Lower lobe of right lung (tissue), 2 donors: ENCODE measurements around the gene SLC25A42. TPM values are rescaled to one million over a fixed set of nuclear protein-coding genes. Genes with fewer than 3 reads are reported as not detected.

Experiments used
- ATAC-seq, 2 donors: fragments of 200-7000 bp; cut with Tn5 transposase; one replicate each; pipeline ENCODE4 v1.9.1; 2020 to 2022; ENCODE audit warnings: mild to moderate bottlenecking in 2 of 2, moderate library complexity in 2 of 2
- DNase-seq: peaks from one replicate; pipeline ENCODE4 v3.0.0-alpha.2; 2020
- H3K27ac ChIP-seq: fragments of 200-600 bp; one replicate; pipeline ENCODE4 v1.8.0; 2022
- H3K27me3 ChIP-seq: fragments of 200-600 bp; one replicate; pipeline ENCODE4 v1.8.0; 2022; ENCODE audit warnings: low read depth
- H3K36me3 ChIP-seq: fragments of 200-600 bp; one replicate; pipeline ENCODE4 v1.8.0; 2022; ENCODE audit warnings: mild to moderate bottlenecking
- H3K4me1 ChIP-seq: fragments of 200-600 bp; one replicate; pipeline ENCODE4 v1.8.0; 2022
- H3K4me3 ChIP-seq: fragments of 200-600 bp; one replicate; pipeline ENCODE4 v1.8.0; 2022; ENCODE audit warnings: mild to moderate bottlenecking
- H3K9me3 ChIP-seq: fragments of 200-600 bp; one replicate; pipeline ENCODE4 v1.8.0; 2022
- CTCF ChIP-seq: fragments of 200-600 bp; IDR thresholded peaks from one replicate; pipeline ENCODE4 v1.8.0; 2022; ENCODE audit warnings: antibody characterized with exemption, mild to moderate bottlenecking
- intact Hi-C: fragments of 100-400 bp; cut with DNase I; formaldehyde crosslinking; loops from one replicate; pipeline ENCODE4 v1.11.0; 2022
- total RNA-seq: library from RNA; stranded (reverse); fragmentation: NEBNext Ultra II Directional; extraction: Animal tissue kit (Norgen Biotek cat#: 25700); gene quantifications from one replicate; pipeline ENCODE4 v1.2.1, GENCODE V29; 2021
- donor health status: DM: no; HTN: yes; CAD: no; lungs with severe emphysema.

The SLC25A42 gene
- total RNA-seq, 1 donor from 2014 or later, result 16.3 TPM

DNA sequence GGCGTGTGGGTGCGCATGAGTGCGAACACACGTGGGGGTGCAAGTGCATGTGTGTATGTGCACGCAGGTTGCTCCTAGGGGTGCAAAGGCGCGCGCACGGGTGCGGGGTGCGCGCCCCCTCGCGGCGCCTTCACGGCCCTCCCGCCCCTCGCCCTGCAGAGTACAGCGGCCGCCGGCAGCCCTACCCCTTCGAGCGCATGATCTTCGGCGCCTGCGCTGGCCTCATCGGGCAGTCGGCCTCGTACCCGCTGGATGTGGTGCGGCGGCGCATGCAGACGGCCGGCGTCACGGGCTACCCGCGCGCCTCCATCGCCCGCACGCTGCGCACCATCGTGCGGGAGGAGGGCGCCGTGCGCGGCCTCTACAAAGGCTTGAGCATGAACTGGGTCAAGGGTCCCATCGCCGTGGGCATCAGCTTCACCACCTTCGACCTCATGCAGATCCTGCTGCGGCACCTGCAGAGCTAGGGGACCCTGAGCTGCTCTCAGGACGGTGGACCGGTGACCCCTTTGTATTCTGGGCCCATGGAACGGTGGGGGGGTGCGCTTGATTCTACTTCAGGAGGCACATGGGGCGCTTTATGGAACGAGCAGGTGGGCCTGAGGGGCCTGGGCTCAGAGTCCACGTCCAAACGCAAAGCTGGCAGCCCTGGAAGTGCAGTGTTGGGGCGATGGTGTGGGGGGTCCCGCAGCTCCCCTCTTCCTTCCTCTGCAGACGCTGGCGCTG lies 46.8 kb downstream of the SLC25A42 start:
- peak; percentile 22 for TF ChIP-seq CTCF
- Histone ChIP-seq H3K4me3 (no peak overlapping the region), H3K27ac (no peak overlapping the region), H3K4me1 (peaks cover 6% of the 10 kb centered on the region), H3K9me3 (no peaks in the 10 kb centered on the region), H3K27me3 (no peaks in the 10 kb centered on the region), H3K36me3 (no peaks in the 10 kb centered on the region)
- ATAC-seq (peak; percentile 28 to 52), DNase-seq (no peak)
- intact Hi-C loops, result no loop called here

DNA sequence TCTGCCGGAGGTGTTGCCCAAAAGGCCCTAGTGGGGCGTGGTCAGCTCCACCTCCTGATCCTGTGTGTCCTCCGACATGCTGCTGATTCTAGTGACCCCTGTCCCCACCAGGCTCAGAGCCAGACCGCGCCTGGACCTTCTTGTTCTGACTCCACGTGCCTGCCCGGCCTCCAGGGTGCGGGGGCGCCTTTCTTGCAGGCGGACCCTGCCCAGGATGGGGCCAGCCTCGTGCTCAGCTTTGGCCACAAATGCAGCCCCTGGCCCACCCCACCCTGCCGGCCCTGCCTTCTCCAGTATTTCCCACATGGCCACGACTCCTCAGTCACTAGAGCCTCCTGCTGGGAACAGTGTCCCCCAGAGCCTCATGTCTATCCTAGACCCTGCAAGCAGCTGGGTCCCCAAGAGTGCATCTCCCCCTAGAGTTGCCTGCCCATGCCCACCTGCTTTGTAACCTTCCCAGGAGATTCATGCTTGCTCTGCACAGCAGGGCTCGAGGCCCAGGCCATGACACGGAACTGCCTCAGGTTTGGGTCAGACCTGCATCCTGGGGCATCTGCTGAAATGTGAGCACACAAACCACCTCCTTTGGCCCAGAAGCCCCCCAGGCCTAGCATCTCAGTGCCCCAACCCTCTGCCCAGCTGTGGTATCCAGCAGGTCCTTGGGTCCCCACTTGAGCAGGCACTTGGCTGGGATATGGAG lies 47.5 kb downstream of the SLC25A42 start:
- no peak for TF ChIP-seq CTCF
- no peaks in the 10 kb centered on the region for H3K9me3 ChIP-seq
- peaks cover 6% of the 10 kb centered on the region for H3K4me1 ChIP-seq
- intact Hi-C loops, result no loop called here
- no peak overlapping the region for H3K27ac ChIP-seq
- DNase-seq (no peak), ATAC-seq (no peak)
- H3K36me3 ChIP-seq, result no peaks in the 10 kb centered on the region
- no peak overlapping the region for H3K4me3 ChIP-seq
- no peaks in the 10 kb centered on the region for H3K27me3 ChIP-seq

DNA sequence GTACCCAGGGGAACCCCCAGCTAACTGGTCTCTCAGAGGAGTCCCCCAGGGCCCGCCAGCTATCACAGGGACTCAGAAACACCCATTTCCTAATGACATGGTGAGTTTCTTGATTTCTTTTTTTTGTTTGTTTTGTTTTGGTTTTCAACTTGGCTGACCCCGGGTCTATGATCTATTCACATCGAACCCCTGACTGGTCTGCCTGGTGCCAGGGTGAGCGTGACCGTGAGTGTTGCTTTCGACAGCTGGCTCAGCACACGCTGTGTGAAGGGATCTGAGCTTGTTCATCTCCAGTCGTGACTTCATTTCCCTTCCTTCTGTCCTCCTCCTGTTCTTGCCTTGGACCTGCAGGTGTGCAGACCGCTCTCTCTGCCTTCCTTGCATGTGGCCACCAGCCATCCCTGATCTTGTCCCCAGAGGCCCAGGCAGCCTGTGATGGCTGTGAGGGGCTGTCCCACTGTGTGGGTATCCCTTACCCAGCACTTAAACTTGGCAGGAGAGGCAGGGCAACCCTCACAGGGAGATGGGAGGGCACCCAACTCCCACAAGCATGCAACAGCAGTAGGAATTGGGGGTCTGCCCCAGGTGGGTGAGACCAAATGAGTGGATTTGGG lies 48.3 kb downstream of the SLC25A42 start:
- no peak for ATAC-seq
- Histone ChIP-seq H3K27ac (no peak overlapping the region), H3K9me3 (no peaks in the 10 kb centered on the region), H3K4me1 (peaks cover 6% of the 10 kb centered on the region), H3K27me3 (no peaks in the 10 kb centered on the region), H3K36me3 (no peaks in the 10 kb centered on the region), H3K4me3 (no peak overlapping the region)
- DNase-seq, result no peak
- intact Hi-C loops, result no loop called here
- TF ChIP-seq CTCF, result no peak

DNA sequence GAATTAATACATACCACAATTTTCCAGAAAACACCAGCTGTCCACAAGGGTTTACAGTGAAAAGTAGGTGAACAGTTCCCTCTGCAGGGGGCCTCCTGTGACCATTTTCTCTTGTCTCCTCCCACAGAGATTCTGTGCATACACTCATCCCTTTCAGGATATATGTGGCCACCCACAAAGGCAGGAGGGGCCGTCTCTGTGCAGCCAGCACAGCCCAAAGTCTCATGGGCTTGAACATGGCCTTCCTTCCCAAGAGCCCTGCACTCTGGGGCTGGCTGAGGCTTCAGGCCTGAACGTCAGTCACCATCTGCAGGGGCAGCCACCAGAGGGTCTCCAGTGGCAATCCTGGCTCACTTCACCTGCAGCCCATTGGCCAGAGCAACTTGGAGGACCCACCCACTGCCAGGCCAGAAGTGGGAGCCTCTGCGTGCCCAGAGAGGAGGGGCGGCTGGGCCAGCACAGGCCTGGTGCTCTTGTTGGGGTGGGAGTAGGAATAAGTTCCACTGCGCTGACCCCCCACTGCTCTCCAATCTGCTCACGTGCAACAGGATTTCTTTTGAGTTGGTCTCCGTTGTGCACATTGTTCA lies 49.3 kb downstream of the SLC25A42 start:
- H3K36me3 ChIP-seq, result no peaks in the 10 kb centered on the region
- H3K4me3 ChIP-seq, result no peak overlapping the region
- H3K4me1 ChIP-seq, result peaks cover 6% of the 10 kb centered on the region
- intact Hi-C loops, result no loop called here
- no peaks in the 10 kb centered on the region for H3K9me3 ChIP-seq
- no peaks in the 10 kb centered on the region for H3K27me3 ChIP-seq
- no peak overlapping the region for H3K27ac ChIP-seq
- ATAC-seq, result no peak
- DNase-seq, result no peak
- no peak for TF ChIP-seq CTCF

GRCh38 chr19:19115954-19116353 lies 52.2 kb downstream of the SLC25A42 start:
- Histone ChIP-seq H3K4me1 (no peaks in the 10 kb centered on the region), H3K36me3 (peaks cover 11% of the 10 kb centered on the region), H3K4me3 (no peak overlapping the region), H3K27ac (no peak overlapping the region), H3K27me3 (no peaks in the 10 kb centered on the region), H3K9me3 (no peaks in the 10 kb centered on the region)
- intact Hi-C loops, result no loop called here
- DNase-seq, result peak; percentile 63
- ATAC-seq, result peak; percentile 62 to 70
- TF ChIP-seq CTCF, result peak; percentile 62
